Medulla oblongata (tissue), 1 donor: ENCODE results near the gene KRTAP5-3.
"Not testable (repeated sequence)": the region's sequence is repeated elsewhere in the genome, so short reads cannot be mapped to it uniquely, and the experiment has no call there.

ENCODE experiments used
- DNase-seq: peaks from one replicate; pipeline ENCODE4 v3.0.0-alpha.2; 2015; ENCODE audit errors: extremely low spot score

The KRTAP5-3 gene, protein sequence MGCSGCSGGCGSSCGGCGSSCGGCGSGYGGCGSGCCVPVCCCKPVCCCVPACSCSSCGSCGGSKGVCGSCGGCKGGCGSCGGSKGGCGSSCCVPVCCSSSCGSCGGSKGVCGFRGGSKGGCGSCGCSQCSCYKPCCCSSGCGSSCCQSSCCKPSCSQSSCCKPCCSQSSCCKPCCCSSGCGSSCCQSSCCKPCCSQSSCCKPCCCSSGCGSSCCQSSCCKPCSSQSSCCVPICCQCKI

GRCh38 chr11:1608363-1608762 lies at the start of gene KRTAP5-3:
Gene KRTAP5-3 (minus strand): TSS chr11:1608463. CDS start chr11:1608385, 78 bp downstream.
- DNase-seq = no peak

- DNase-seq = no peak
Measured at GRCh38 chr11:1656670-1657069, 48.4 kb upstream of the KRTAP5-3 start.

DNA sequence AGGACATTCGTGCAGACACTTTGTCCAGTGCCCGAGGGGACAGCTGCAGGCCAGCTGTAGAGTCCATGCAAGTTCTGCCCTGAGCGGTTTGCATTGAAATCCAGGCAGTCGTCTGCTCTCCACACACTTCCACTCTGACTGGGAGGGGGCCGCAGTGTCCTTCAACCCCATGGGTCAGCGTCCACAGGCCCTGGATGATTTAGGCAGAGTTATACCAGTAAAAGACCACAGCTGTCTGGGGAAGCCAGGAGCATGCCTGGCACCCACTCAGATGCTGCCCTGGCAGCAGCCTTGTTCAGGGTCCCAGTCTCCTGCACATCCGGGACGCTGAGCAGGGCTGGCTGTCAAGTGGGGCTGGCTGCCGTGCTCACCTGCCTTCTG lies 47.8 kb upstream of the KRTAP5-3 start:
- DNase-seq = no peak

GRCh38 chr11:1655168-1656060 lies 47.2 kb upstream of the KRTAP5-3 start:
- no peak for DNase-seq

DNA sequence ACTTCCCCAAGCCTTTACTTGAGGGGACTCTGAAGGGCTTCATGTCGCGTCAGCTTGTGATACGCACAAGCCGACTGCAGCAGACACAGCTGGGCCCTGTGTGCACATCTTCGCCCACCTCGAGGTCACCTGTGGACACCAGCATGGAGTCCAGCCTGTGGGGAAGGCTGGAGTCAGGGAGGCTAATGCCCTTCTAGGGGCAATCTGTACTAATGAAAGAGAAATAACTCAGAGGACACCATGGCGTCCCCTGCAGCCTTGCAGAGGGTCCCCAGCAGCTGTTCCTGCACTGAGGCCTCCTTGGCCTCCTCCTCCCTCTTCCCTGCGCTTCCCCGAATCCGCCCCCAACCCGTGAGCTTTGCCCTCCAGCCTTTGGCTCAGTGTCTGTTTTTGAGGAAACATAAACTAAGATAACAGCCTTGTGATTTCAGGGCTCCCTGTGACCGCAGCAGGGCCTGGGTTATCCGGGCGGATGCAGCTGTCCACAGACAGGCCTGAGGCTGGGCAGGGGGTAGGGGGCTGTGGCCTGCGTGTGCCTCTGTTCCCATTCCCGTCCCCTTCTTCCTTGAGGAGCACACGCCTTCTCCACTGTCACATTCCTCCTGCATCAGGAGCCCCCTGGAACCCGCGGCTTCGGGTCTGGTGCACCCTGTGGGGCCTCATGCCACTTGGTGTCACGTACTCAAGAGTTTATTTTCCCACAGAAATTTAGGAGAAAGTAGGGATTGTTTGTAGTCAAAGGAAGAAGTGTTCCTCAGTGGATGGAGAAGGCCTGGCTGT lies 46.3 kb upstream of the KRTAP5-3 start:
- DNase-seq = no peak

DNA sequence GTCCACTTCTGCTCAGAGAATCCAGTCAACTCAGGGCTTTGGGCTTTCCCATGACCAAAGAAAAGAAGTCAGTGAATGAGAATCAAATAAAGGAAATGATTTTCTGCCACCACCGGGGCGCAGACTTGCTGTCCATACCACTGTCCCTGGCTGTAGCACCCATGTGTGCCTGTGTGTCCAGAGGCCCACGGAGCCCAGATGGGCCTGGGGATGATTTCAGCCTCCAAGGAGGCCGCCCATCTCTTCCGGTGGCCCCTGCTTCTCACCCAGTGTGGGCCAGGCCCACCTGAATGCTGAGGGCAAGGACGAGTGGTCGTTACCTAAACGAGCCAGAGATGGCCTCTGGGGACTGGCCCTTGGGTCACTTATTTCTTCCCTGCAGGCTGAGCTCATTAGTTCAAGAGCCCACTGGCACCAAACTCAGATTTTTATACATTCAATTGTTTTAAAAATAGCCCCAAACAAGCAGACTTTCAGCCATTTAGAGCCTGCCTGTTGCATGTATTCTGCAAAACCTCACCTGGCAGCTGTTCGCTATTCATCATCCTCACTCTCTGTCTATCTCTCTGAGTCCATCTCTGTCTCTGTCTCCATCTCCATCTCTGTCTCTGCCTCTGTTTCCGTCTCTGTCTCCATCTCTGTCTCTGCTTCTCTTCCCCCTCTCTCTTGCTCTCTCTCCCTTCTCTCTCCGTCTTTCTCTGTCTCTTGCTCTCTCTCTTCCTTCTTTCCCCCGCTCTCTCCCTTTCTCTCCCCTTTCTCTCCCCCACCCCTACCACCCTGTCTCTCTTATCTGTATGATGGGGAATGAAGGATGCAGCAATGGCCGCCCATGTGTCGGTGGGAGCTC lies 45.5 kb upstream of the KRTAP5-3 start:
- no peak for DNase-seq

DNA sequence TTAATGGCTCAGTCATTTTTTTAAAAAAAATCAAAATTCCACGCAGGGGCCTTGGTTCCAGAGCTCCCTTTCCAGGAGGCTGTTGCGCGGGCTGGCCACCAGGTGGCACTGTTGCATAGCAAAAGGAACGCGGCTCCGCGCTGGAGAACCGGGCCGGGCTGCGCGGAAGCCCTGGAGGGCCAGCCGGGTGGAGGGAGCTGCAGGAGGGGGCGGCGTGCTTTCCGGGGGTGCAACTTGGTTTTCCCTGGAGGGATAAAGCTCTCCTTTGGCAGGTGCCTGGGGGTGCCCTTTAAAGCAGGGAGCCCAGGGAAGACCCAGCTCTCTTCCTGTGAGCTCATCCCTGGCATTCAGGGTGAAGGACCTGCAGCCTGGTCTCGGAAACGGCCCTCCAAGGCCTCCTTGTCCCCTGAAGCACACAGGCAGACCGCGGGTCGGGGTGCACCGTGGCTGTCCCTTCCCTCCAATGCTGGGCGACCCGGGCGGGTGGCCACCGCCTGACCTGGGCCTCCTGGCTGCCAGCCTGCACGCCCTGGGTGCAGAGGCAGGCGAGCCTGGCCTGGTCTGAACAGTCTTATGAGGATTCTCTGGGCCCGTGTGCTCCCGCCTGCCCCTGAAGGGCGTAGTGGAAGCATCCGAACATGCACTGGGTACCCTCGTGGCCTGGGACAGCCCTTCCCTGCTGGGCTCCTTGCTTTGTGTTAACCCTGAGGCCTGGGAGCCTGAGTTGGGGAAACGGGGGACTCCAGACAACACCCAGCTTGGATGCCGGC lies 44.7 kb upstream of the KRTAP5-3 start:
- peak; percentile 75 for DNase-seq

DNA sequence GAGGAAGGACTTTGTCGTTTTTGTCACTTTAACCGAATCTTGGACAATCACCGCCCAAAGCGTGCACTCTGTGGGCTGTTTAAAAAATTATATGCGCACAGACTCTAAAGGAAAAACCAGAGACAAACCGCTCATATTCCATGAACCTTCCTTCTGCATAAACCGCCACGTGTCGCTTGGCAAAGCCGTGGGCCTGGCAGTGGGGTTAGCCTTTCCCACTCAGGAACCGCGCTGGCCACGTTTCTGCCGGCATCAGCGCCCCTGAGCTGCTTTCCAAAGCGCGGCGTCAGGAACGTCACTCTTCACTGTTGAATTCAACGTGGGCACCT lies 44.1 kb upstream of the KRTAP5-3 start:
- no peak for DNase-seq

DNA sequence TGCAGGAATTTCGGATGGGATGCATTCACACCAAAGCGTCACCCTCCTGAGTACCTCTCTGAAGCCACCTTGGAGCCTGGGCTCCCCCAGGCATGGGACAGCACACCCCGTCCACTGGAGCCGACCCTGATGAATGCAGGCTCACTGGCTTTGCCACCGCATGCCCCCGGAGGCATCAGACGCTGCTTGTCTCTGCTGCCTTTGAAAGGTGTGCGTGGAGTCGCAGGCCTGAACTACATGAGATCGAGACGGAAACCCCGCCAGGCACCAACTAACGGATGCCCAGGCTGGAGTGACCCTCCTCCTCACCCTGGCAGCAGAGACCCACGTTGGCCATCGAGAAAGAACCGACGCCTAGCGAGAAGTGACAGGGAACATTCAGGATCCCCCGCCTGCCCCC lies 43.8 kb upstream of the KRTAP5-3 start:
- no peak for DNase-seq

- DNase-seq = no peak
Measured at GRCh38 chr11:1651411-1651980, 43.2 kb upstream of the KRTAP5-3 start.

GRCh38 chr11:1650918-1651262 lies 42.6 kb upstream of the KRTAP5-3 start:
- DNase-seq = no peak

DNA sequence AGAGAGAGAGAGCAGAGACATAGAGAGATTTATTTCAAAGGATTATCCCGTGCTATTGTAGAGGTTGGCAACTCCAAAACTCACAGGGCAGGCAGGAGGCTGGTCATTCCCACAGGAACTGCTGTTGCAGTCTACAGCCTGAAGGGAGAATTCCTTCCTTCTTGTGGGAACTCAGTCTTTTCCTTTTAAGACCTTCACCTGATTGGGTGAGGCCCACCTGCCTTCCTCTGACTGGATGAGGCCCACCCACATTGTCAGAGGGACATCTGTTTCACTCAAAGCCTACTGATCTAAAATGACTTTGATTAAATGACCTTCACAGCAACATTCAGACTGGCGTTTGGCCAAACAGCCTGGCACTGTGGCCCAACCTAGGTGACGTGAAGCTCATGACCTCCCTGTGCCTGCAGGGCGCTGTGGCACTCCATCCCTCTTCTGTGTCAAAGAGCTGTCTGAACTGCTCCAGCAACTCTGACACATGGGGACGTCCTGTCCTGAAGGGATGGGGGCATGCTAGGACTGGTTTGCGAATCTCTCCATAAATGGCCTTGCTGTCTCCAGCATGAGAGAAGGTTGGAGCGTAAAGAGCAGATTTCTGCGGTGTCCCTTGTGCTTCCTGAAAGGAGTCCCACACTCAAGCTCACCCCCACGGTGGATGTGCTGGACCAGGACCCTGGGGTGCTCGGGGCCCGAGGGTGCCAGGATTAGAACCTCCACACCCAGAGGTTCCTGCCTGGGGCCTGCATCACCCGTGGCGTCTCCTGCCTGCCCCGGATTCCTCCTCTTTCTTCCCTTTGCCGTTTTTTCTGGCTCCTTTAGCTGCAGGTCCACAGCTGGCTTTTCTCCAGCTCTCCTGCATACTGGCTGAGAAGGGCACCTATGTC lies 42.0 kb upstream of the KRTAP5-3 start:
- no peak for DNase-seq

GRCh38 chr11:1648653-1649420 lies 40.6 kb upstream of the KRTAP5-3 start:
- no peak for DNase-seq

DNA sequence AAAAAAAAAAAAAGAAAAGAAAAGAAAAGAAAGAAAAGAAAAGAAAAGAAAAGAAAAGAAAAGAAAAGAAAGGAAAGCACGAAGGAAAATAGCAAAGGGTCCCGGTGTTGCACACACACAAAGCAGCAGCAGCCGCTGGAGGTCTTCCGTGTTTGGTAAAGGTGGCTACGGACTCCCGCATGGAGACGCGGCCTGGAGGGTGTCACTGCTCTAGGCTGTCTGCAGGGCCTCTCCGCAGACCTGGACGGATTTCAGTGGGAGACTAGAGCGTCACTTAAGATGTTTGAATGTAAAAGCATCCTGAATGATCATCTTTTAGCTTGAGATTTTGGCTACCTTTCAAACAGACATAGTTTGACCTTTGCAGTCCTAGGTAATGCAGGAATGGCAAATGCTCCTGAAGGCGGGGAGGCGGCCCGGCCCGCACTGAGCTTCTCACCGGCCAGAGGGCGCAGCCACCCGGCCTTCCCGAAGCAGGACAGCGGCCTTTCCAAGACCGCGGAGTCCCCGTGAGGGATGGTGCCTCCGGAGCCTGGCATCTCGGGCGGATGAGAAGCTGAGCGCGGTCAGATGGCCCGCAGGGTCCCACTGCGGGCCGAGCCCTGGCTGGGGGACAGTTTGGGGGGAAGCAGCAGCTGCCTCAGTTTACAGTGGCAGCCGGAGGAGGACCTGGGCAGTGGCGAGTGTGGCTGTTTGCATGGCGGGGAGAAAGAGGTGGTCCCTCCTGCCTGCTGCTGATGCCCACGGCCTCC lies 39.8 kb upstream of the KRTAP5-3 start:
- no peak for DNase-seq

GRCh38 chr11:1646540-1646939 lies 38.3 kb upstream of the KRTAP5-3 start:
- DNase-seq = not testable (repeated sequence)

GRCh38 chr11:1645357-1645821 lies 37.1 kb upstream of the KRTAP5-3 start:
- no peak for DNase-seq

GRCh38 chr11:1644601-1645356 lies 36.5 kb upstream of the KRTAP5-3 start:
- no peak for DNase-seq
